HCT116 (cell line): ENCODE measurements around the gene ZMYND10.

Source experiments
- CTCF ChIP-seq, 3 experiments: fragments of 200-600 bp in 1 of 3; sonication (generic) in 1 of 3; IDR thresholded peaks in 2 of 3; conservative IDR thresholded peaks in 1 of 3; 2 replicates each; pipeline ENCODE4 v1.5.1; 2012 to 2017; ENCODE audit warnings: low read depth in 2 of 3, low read length in 2 of 3, antibody characterized with exemption in 1 of 3, borderline replicate concordance in 1 of 3, control low read depth in 1 of 3, mild to moderate bottlenecking in 1 of 3, mixed read lengths in 1 of 3, mixed run types in 1 of 3, moderate library complexity in 1 of 3; ENCODE audit not compliant: insufficient read depth in 1 of 3
- ELF1 ChIP-seq: IDR thresholded peaks from 2 replicates; pipeline ENCODE4 v1.6.1; 2012; ENCODE audit warnings: low read depth, borderline replicate concordance
- EZH2phosphoT487 ChIP-seq: fragments of 200-600 bp; IDR thresholded peaks from 2 replicates; pipeline ENCODE4 v1.6.1; 2018; ENCODE audit warnings: antibody characterized with exemption, borderline replicate concordance
- FOSL1 ChIP-seq: IDR thresholded peaks from 2 replicates; pipeline ENCODE4 v1.6.1; 2012; ENCODE audit warnings: low read depth
- JUND ChIP-seq: IDR thresholded peaks from 2 replicates; pipeline ENCODE4 v1.6.1; 2012
- POLR2A ChIP-seq: IDR thresholded peaks from 2 replicates; pipeline ENCODE4 v1.7.0; 2011; ENCODE audit warnings: borderline replicate concordance; ENCODE audit not compliant: insufficient read depth, insufficient read length; ENCODE audit errors: extremely low read depth
- POLR2AphosphoS5 ChIP-seq: IDR thresholded peaks from 2 replicates; pipeline ENCODE4 v1.6.1; 2011; ENCODE audit warnings: mild to moderate bottlenecking, low read depth, low read length, moderate library complexity
- RAD21 ChIP-seq: IDR thresholded peaks from 2 replicates; pipeline ENCODE4 v1.6.1; 2012; ENCODE audit warnings: low read depth, mild to moderate bottlenecking
- REST ChIP-seq: IDR thresholded peaks from 2 replicates; pipeline ENCODE4 v1.6.1; 2012; ENCODE audit warnings: low read depth
- YY1 ChIP-seq: IDR thresholded peaks from 2 replicates; pipeline ENCODE4 v1.6.1; 2011; ENCODE audit warnings: low read length, low read depth, moderate library complexity, mild to moderate bottlenecking; ENCODE audit not compliant: insufficient replicate concordance; ENCODE audit errors: extremely low read depth
- ZBTB33 ChIP-seq: IDR thresholded peaks from 2 replicates; pipeline ENCODE4 v1.6.1; 2011; ENCODE audit warnings: mild to moderate bottlenecking, low read length, moderate library complexity; ENCODE audit not compliant: insufficient replicate concordance; ENCODE audit errors: extremely low read depth
- ZFX ChIP-seq: fragments of 450-650 bp; IDR thresholded peaks from 2 replicates; pipeline ENCODE4 v1.6.1; 2017

GRCh38 chr3:50383750-50384149 is 38.2 kb upstream of the ZMYND10 start:
- no peak for TF ChIP-seq ELF1
- no peak for TF ChIP-seq RAD21
- TF ChIP-seq CTCF (IDR thresholded peaks at IDR 0.05 in 2 of 3, conservative IDR thresholded peaks at IDR 0.05 in 1 of 3; ENCODE audit: borderline replicate concordance in 1 of 3, insufficient read depth in 1 of 3, low read depth in 2 of 3, low read length in 2 of 3), result no peak
- no peak for TF ChIP-seq ZFX
- no peak for TF ChIP-seq POLR2A
- TF ChIP-seq REST, result no peak
- no peak for TF ChIP-seq EZH2phosphoT487
- no peak for TF ChIP-seq FOSL1
- no peak for TF ChIP-seq ZBTB33
- no peak for TF ChIP-seq YY1
- TF ChIP-seq POLR2AphosphoS5, result no peak
- no peak for TF ChIP-seq JUND
